ENCODE measurements around the gene PRELP. TPM values are rescaled to one million over a fixed set of nuclear protein-coding genes. Genes with fewer than 3 reads are reported as not detected.
A peak's percentile ranks its signal among the peaks of the same experiment; 100 is the strongest.

PRELP gene
- total and polyA plus RNA-seq, 10 of the 15 experiments (the other 5 are each of a cell fraction or from before 2014, with no cell fraction given) = 0.03 to 0.05 TPM; not detected in 8

GRCh38 chr1:203480525-203481084, 5.0 kb downstream of the PRELP start:
- FAIRE-seq (no peak), ATAC-seq (peak; percentile 50), DNase-seq (ENCODE audit: low read depth, low spot score) (no peak)
- H3K4me1 ChIP-seq (ENCODE audit: control insufficient read depth, insufficient read depth, low read length) = peaks cover 9% of the 10 kb centered on the region; the same call in 1 of the 2 replicates
- RAD21 ChIA-PET (ENCODE audit: unreplicated experiment) = interaction anchor here (0.6 to 2.7 kb wide), 6 partner anchors 14 to 389 kb away, joined by 3 to 11 read pairs (median 4); no protein-coding TSS in a partner anchor
- 0 out of 6 replicates have a peak, but pooled peaks of 1 of the 3 experiments have one; percentile 0 for TF ChIP-seq CTCF (IDR thresholded peaks at IDR 0.05 in 2 of 3, conservative IDR thresholded peaks at IDR 0.05 in 1 of 3; ENCODE audit: control insufficient read depth in 2 of 3, extremely low read depth in 1 of 3, insufficient read depth in 1 of 3, low read depth in 3 of 3, low read length in 3 of 3)
- TF ChIP-seq ZZZ3 (IDR thresholded peaks at IDR 0.05; ENCODE audit: control insufficient read depth, insufficient read length, low read depth) = no peak
- TF ChIP-seq SMAD1 (IDR thresholded peaks at IDR 0.05; ENCODE audit: low read depth, partially characterized antibody) = peak; percentile 75
- peak in 1 of 2 experiments; percentile 15; a peak in 1 of 4 replicates for TF ChIP-seq BHLHE40 (IDR thresholded peaks at IDR 0.05; ENCODE audit: borderline replicate concordance in 1 of 2, low read depth in 2 of 2, low read length in 1 of 2)
- TF ChIP-seq ETV6 (conservative IDR thresholded peaks at IDR 0.05 in 1 of 2, IDR thresholded peaks at IDR 0.05 in 1 of 2; ENCODE audit: borderline replicate concordance in 1 of 2, low read depth in 1 of 2) = no peak
- no peaks in the 10 kb centered on the region for H4K20me1 ChIP-seq (ENCODE audit: control insufficient read depth, insufficient read depth)
- POLR2A ChIA-PET = no interaction called here
- intact Hi-C loops (cut with micrococcal nuclease; ENCODE audit: unreplicated experiment) (no loop called here), in situ Hi-C loops (cut with MboI) (no loop called here)
- no peak overlapping the region for H3K9ac ChIP-seq (ENCODE audit: control insufficient read depth, insufficient read depth, low read length)
- H3K4me3 ChIP-seq = no peak overlapping the region
- H3K79me2 ChIP-seq (ENCODE audit: control insufficient read depth, insufficient read depth, low read length) = no peaks in the 10 kb centered on the region
- peaks cover 0 to 2% of the 10 kb centered on the region in 2 experiments; a peak in 1 of 4 replicates for H3K27me3 ChIP-seq (replicated peaks in 1 of 2; ENCODE audit: control insufficient read depth in 2 of 2, insufficient read depth in 2 of 2, low read length in 1 of 2)
- BruUV-seq (replicated peaks) = no TSS peak
- no peak overlapping the region for H3K27ac ChIP-seq (ENCODE audit: control insufficient read depth, insufficient read depth)
- H3K9me3 ChIP-seq (replicated peaks; ENCODE audit: control insufficient read depth, insufficient read depth, low read length) = no peaks in the 10 kb centered on the region
- H3K4me2 ChIP-seq (ENCODE audit: control insufficient read depth, insufficient read depth) = no peak overlapping the region
- H2AFZ ChIP-seq (ENCODE audit: control insufficient read depth, low read depth, low read length) = no peak overlapping the region
- CTCF ChIA-PET = interaction anchor here (0.7 to 8.2 kb wide), 6 partner anchors 7 to 441 kb away, joined by 3 to 80 read pairs (median 6); no protein-coding TSS in a partner anchor
- H3K36me3 ChIP-seq (ENCODE audit: control insufficient read depth in 2 of 2, insufficient read depth in 2 of 2, low read length in 1 of 2) = no peaks in the 10 kb centered on the region
- WGBS (ENCODE audit: insufficient coverage, insufficient replicate concordance, low lambda C conversion rate, missing lambda C conversion rate) = 23% methylated on average over 6 of the region's 6 CpGs
- SMC1A ChIA-PET (ENCODE audit: uncharacterized antibody, unreplicated experiment) = interaction anchor here (0.9 to 2.2 kb wide), 8 partner anchors 8 to 140 kb away, joined by 3 to 5 read pairs (median 4); no protein-coding TSS in a partner anchor

Data from GM12878 (cell line).